HG03060 (cell line): ENCODE measurements around the gene NARS2.
"Not testable (repeated sequence)": the region's sequence is repeated elsewhere in the genome, so short reads cannot be mapped to it uniquely, and the experiment has no call there.

Source experiments
- ATAC-seq: cut with Tn5 transposase; IDR thresholded peaks from one replicate; pipeline ENCODE4 v1.9.1; 2021; ENCODE audit warnings: low read depth, moderate number of reproducible peaks; ENCODE audit not compliant: unreplicated experiment

NARS2 gene

DNA sequence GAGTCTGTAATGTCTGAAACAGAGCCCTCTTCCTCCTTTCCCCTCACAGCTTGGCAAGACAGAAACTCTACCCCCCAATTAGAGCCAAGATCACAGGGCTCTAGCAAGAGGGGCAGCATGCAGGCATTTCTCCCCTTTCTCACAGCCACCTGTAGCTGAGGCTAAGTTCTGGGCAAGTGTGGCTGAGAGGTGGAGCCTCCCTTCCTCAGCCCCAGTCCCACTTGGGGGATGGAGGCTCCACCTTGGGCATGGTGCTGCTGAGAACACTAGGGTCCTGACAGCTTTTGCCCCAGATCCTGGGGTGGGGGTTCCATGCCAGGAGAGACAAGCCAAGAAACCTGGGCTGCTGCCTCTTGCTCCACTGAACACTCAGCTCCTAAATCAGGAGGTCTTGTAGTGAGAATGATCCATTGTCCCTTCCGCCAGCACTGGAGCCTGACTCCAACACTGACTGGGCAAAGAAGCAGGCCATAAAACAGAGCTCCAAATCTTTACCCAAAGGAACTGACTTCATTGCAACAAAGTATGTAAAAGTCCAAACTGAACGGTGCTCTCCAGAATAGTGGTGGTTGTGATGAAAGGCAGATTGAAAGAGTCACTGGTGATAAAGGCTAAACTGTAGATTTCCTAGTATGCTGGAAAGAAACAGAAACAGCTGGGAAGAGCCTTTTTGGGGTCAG, 25.6 kb downstream of the NARS2 start:
- no peak for ATAC-seq

DNA sequence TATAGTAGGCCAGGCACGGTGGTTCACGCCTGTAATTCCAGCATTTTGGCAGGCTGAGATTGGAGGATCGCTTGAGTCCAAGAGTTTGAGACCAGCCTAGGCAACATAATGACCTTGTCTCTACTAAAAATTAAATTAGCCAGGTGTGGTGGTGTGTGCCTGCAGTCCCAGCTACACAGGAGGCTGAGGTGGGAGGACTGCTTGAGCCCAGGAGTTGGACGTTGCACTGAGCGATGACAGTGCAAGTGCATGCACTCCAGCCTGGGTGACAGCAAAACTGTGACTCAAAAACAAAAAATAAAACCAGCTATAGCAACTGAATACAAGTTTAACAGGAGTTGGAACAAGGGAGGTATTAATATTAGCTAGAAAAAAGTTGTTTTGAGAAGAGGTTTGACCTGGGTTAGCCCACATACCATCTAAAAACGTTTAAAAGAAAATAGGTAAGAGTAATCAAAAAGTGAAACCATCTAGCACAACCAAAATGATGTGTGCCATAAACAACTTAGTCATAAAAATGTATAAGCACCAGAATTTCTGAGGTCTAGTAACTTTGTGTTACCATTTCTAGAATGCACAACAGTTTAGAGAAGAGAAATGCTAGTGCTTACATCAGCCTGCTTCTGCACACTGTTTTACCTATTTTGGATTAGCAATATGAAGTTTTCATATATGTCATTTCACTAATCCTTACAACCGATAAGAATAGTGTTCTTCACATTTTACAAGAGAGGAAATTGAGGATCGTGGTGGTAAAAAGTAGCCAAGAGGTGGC, 26.5 kb downstream of the NARS2 start:
- no peak for ATAC-seq

DNA sequence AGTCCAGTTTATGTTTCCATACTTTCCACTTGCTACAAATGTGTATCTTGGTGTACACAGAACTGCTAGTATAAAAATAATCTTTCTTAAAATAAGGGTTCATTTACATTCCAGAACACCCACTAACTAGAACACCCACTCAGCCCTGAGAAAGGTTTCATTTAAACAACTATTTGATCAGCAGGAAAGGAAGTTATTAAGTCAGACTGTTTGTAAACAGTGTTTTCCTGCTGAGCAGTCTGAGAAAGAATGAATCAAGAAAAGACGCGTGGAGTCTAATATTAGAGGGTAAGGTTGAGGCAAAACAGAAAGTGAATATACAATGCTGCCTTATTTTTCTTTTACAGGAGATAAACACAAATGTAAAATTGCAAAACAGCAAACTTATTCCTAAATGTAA, 32.7 kb downstream of the NARS2 start:
- no peak for ATAC-seq

DNA sequence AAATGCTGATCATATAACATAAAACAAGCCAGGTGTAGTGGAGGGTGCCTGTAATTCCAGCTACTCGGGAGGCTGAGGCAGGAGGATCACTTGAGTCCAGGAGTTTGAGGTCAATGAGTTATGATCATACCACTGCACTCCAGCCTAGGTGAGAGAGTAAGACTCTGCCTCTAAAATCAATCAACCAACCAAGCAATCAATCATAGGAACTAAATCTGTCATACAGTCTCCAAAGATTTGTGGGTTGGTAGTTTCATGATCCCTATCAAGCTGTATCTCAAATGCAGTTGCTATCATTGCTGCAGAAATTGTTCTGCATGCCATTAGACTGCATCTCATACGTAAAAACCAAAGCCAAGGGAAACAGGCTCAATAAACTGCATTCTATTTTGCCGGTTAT, 33.1 kb downstream of the NARS2 start:
- ATAC-seq: no peak

DNA sequence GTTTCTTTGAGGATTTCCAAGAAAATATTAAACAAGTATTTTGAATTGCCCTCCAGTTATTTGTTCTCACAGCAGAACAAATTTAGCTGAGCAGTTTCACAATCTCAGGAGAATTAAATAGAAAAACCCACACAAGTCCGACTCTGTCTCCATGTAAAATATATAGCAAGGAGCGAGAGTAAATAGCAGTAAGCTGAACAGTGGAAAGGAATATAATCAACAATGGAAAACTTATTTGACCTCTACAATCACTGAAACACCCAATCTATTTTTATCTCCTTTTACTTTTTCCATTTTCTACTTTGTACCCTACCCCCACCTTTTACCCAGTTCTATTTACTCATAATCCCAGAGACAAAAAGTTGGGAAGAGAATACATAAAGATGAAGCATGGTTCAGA, 34.4 kb downstream of the NARS2 start:
- no peak for ATAC-seq

DNA sequence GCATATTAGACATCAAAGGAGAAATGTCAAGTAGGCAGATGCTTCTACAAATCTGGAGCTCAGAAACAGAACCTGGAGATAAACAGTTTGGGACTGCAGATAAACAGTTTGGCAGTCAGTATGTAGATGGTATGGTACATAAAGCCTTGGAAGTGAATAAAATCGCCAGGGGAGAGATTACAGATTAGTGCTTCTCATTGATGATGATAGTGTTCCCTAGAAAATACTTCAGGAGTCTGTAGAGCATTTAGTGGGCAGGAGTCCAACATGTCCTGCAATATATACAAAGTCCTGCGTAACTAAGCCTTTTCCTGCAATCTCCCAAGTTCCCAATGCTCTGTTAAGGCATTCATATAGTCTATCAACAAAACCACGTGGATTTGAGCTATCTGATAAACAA, 35.2 kb downstream of the NARS2 start:
- no peak for ATAC-seq

DNA sequence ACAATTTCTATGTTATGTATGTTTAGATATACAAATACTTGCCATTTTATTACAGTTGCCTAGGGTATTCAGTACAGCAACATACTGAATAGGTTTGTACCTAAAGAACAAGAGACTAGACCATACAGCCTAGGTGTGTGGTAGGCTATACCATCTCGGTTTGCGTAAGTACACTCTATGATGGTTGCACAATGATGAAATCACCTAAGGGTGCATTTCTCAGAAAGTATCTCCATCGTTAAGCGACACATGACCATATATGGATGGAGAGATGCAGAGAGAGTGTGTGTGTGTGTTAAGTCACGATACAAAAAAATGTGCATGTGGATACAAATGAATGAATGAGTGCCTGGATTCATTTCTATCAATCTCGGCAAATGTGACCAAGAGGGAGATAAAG, 37.7 kb downstream of the NARS2 start:
- ATAC-seq: no peak

DNA sequence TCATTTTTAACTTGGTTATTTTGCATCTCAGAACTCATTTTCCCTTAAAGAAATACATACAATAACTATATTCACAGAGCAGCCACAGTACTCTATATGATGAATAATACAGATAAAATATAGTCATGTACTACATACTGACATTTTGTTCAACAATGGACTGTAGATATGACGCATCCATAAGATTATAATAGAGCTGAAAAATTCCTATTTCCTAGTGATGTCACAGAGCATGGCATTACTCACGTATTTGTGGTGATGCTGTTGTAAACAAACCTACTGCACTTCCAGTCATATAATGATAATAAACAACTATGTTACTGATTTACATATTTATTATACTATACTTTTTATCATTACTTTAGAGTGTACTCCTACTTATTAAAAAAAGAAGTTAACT, 38.7 kb downstream of the NARS2 start:
- ATAC-seq: no peak

DNA sequence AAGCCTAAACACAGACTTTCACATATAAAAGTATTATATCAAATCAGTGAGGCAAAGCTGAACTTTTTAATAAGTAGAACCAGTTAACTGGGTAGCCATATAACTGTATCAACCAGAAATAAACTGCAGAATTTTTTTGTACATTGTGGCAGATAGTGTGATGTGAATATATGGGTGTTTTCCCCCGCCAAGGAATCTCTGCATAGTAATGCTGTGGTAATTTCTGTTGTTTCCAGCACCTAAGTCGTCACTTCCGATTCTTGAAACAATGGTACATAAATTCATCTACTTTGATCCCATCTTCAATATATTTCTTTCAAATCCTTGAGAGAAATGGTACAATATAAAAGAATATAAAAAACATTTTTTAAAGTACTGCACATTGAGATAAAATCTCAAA, 39.6 kb downstream of the NARS2 start:
- ATAC-seq: no peak

DNA sequence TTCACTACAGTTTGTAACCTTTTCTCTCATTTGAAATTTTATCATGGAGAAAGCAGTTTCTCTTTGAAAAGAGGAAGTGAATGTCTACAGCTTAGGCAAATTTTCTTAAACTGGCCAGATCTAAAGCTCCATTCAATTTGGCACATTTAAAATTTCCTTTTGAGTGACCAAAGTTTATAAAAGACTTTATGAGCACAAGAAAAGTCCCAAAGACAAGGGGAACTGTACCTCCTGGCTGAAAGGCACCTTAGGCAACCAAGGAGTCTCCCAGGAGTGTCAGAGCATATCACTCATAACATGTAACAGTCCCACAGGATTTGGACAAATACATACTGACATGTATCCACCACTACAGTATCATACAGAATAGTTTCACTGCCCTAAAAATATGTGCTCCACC, 41.3 kb downstream of the NARS2 start:
- peak; percentile 47 for ATAC-seq

DNA sequence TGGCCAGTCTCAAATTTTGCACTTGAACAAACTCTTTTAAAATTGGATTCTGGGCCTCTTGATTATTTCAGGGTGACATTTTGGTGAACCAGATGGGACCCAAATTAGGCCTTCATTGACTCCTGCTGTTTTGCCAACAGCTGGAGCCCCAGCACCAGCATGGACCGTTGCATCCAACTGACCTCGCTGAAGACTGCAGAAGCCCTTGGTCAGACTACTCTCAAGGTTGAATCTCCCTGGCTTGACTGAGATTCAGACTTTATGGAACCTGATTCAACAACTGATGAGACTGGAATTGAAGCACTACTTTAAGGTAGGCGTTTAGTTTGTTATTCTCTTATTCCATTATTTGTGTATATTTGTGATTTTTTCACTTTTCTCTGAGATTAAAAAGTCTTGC, 41.7 kb downstream of the NARS2 start:
- ATAC-seq: peak; percentile 10

DNA sequence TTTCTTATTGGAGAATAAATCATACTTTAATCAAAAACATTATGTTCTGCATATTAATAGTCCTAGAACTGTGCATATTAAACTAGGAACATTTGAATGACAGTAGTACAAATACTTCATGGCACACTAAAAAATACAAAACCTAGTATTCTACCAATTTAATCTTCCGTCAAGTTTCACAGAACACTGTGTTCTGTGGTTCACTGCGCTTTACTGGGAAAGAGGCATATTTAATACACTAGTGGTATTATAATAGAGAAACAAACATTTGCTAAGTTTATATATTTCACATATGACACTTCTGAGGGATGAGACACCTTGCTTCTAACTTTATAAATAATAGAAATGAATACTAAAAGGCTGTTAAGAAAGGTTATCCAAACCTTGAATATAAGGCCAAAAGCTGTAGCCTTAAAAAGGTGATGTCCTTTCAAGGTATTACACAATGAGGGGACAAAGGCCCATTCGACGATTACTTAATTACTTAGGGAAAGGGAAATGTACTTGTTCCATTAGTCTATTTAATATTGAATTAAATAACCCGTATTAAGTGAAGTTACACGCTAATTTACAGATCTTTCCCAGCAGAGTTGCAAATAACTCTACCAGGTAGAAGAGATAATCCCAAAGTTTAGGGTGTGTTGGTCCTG, 48.0 kb downstream of the NARS2 start:
- no peak for ATAC-seq

DNA sequence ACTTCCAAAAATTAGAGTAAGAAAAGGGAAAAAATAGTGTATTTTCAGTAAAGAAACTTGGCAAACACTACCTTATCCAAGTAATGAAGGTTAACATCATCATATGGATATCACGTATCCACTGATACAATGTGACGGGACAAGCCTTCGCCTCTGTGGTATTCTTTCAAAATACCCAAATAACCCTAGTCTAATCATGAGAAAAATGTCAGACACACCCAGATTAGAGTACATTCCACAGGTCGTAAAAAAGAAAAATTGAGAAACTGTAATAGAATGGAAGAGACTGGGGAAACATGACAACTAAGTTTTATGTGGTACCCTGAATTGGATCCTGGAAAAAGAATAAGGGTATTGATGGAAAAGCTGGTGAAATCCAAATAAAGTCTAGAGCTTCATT, 48.9 kb downstream of the NARS2 start:
- ATAC-seq: no peak

DNA sequence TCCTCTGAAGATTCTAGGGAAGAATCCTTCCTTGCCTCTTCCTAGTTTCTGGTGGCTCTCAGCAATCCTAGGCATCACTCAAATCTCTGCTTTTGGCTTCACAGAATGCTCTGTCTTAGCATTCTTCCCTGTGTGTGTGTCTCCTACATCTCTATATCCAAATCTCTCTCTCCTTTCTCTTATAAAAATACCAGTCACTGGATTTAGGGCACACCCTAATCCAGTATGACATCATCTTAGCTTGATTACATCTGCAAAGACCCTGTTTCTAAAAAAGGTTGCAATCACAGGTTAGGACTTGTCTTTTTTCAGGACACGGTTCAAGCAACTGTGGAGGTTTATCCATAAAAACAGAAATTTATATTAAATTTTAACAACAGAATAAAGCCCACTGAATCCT, 54.4 kb downstream of the NARS2 start:
- ATAC-seq: no peak

DNA sequence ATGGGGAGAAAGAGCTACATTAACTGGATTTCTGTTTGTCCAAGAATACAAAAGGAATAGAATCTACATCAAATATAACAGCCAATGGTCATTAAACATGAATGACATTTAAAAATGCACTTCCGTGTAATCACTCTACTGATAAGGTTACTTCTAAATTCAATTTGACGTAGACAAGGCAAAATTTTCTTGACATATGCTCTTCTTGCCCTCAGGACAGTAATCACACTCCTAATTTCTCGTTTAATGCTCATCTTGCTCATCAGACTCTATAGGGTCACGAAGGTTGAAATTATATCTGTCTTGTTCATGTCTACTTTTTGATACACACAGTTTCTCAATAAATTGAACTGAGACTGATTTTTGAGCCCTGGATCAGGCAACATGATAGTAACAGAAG, 58.4 kb downstream of the NARS2 start:
- ATAC-seq: no peak

DNA sequence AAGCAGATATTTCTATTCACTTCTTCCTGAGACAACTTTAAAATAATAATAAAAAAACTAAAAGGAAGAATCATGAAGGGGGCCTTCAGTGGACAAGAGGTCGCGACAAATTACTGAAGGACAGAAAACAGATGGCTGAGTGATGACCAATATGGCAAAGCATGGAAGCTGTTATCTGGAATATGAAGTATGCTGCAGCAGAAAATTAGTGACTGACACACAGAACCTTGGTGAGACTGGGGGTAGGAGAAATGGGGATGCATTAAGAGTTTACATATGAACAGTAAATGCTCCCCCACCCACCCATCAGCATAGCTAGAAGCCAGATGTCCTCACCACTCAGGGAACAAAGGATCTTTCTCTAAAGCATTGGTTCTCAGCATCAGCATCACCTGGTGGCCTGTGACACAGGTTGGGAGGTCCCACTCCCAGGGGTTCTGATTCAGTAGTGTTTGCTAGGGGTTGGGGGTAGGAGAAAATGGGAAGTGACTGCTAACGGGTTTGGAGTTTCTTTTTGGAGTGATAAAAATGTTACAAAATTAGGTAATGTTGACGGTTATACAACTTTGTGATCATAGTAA, 59.7 kb downstream of the NARS2 start:
- ATAC-seq: no peak

DNA sequence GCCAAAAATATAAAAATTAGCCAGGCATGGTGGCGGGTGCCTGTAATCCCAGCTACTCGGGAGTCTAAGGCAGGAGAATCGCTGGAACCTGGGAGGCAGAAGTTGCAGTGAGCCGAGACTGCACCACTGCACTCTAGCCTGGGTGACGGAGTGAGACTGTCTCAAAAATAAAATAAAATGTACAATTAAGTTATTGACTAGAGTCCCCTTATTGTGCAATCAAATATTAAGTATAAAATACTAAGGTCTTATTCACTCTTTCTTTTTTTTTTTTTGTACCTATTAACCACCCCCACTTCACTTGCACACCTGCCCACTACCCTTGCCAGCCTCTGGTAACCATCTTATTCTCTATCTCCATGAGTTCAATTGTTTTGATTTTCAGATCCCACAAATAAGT, 61.6 kb downstream of the NARS2 start:
- ATAC-seq: not testable (repeated sequence)

DNA sequence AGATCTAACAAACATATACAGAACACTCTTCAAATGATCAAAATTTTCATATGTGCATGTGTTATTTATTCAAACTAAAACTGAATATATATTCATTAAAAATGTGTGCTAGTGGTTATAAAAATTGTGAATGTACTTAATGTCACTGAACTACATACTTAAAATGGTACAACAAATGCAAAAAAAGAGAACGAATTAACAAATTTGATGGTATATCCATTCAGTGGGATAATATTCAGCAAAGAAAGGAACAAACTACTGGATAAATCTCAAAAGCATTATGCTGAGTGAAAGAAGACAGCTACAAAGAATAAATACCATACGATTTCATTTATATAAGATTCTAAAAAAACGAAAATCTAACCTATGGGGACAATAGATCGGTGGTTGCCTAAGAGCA, 64.1 kb downstream of the NARS2 start:
- no peak for ATAC-seq

DNA sequence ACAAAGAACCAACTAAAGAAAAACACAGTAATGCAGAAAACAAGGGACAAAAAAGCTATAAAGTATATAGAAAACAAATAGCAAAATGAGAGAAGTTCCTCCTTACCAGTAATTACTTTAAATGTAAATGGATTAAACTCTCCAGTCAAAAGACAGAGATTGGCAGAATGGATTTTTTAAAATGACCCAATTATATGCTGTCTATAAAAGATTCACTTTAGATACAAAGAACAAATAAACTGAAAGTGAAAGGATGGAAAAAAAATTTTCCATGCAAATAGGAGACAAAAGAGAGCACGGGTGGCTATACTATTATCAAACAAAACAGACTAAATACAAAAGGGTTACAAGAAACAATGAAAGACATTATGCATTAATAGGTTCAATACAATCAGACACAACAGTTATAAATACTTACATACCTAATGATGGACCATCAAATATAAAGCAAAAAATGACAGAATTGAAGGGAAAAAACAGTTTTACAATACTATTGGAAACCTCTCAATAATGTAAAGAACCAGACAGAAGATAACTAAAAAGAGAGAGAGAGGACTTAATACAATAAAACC, 64.6 kb downstream of the NARS2 start:
- no peak for ATAC-seq

DNA sequence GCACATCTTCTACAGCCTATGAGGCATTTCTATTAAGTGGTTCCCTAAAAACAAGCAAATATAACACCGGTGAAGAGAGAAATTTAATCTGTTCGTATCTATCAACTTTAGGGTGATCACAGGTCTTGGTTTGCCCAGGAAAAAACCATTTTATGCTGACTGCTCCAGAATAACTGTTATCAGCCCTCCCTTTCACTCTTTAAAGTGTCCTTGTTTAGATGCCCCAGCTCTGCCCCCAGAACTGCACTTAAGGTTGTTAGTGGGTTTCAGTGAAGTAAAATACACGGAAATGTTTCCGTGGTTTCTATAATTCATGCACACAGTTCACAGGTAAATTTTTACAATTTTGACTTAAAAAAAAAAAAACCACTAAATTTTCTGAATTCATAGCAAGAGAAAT, 70.0 kb downstream of the NARS2 start:
- no peak for ATAC-seq

DNA sequence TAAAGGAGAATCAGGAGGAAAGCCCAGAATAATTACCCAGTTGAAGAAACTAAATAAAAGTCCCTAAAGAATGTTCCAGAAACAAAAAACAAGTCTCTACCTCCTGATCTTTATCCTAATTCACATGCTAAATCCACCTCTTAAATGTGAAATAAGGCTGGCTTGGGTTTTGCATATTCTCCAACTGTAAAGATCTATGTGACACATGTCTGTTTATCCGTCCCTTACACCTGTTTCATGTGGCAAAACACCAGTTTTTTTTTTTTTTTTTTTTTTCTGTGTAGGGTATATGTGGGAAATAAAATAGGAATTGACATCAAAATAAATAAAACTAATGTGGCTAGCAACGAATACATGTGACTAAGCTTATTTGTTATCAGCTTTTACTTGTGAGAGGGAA, 70.5 kb downstream of the NARS2 start:
- ATAC-seq: no peak
